PC-9 (cell line): Measurements from ENCODE around the gene APOL2. TPM values are rescaled to one million over a fixed set of nuclear protein-coding genes. Genes with fewer than 3 reads are reported as not detected.

Experiments used
- BruUV-seq: library from RNA; stranded (reverse); fragments of 400-500 nt; replicated peaks from 2 replicates; lab custom pipeline; 2021; lab: Mats Ljungman, UMichigan
- CTCF ChIA-PET: fragments of 300-600 bp; sonication (Branson Sonifier 250); formaldehyde crosslinking; loops from one replicate; lab custom pipeline; 2022; ENCODE audit warnings: antibody characterized with exemption; lab: Charles Lee
- POLR2A ChIA-PET: fragments of 300-600 bp; sonication (Branson Sonifier 250); formaldehyde crosslinking; loops from one replicate; lab custom pipeline; 2022; ENCODE audit warnings: antibody characterized with exemption; ENCODE audit not compliant: unreplicated experiment; lab: Charles Lee
- DNase-seq, 2 experiments: peaks; one replicate each; pipeline versions ENCODE4 v3.0.0 to v3.0.0-alpha.2; 2015 to 2022; ENCODE audit warnings: mixed read lengths in 1 of 2
- H2AFZ ChIP-seq: fragments of 200-600 bp; sonication (generic); 2 replicates; pipeline ENCODE4 v1.8.1; 2017; ENCODE audit warnings: antibody characterized with exemption
- H3F3A ChIP-seq: fragments of 200-600 bp; sonication (generic); 2 replicates; pipeline ENCODE4 v1.8.1; 2017; ENCODE audit warnings: antibody characterized with exemption, mild to moderate bottlenecking, low read depth; ENCODE audit not compliant: insufficient read depth
- H3K27ac ChIP-seq: fragments of 200-600 bp; sonication (generic); 2 replicates; pipeline ENCODE4 v1.6.1; 2016; ENCODE audit warnings: mixed run types
- H3K27me3 ChIP-seq: fragments of 200-600 bp; sonication (generic); 2 replicates; pipeline ENCODE4 v1.6.1; 2016; ENCODE audit warnings: low read depth, mixed run types; ENCODE audit not compliant: insufficient read depth
- H3K36me3 ChIP-seq: fragments of 200-600 bp; sonication (generic); 2 replicates; pipeline ENCODE4 v1.6.1; 2016; ENCODE audit warnings: low read depth, mixed run types
- H3K4me1 ChIP-seq: fragments of 200-600 bp; sonication (generic); replicated peaks from 2 replicates; pipeline ENCODE4 v1.6.1; 2016; ENCODE audit warnings: mixed run types; ENCODE audit not compliant: insufficient read depth
- H3K4me2 ChIP-seq: fragments of 200-600 bp; sonication (generic); 2 replicates; pipeline ENCODE4 v1.6.1; 2017; ENCODE audit warnings: mixed run types
- H3K4me3 ChIP-seq: fragments of 200-600 bp; sonication (generic); 2 replicates; pipeline ENCODE4 v1.6.1; 2016; ENCODE audit warnings: mixed run types
- H3K79me2 ChIP-seq: fragments of 200-600 bp; sonication (generic); 2 replicates; pipeline ENCODE4 v1.6.1; 2017; ENCODE audit warnings: low read depth, mixed run types
- H3K9me2 ChIP-seq: fragments of 200-600 bp; sonication (generic); 2 replicates; pipeline ENCODE4 v1.8.1; 2017; ENCODE audit warnings: mild to moderate bottlenecking; ENCODE audit not compliant: insufficient read depth
- H3K9me3 ChIP-seq: fragments of 200-600 bp; sonication (generic); 2 replicates; pipeline ENCODE4 v1.8.1; 2016; ENCODE audit warnings: low read depth; ENCODE audit not compliant: insufficient read depth
- H4K20me1 ChIP-seq: fragments of 200-600 bp; sonication (generic); 2 replicates; pipeline ENCODE4 v1.8.1; 2017; ENCODE audit not compliant: insufficient read depth
- EZH2 ChIP-seq: fragments of 200-600 bp; sonication (generic); IDR thresholded peaks from 2 replicates; pipeline ENCODE4 v1.8.0; 2017; ENCODE audit warnings: antibody characterized with exemption, low read depth
- intact Hi-C: fragments of 100-400 bp; cut with micrococcal nuclease; formaldehyde crosslinking; loops from one replicate; pipeline ENCODE4 v1.10.0; 2022; ENCODE audit not compliant: unreplicated experiment
- total RNA-seq: library from RNA; stranded (reverse); gene quantifications from 2 replicates; pipeline ENCODE4 v1.2.3, GENCODE V29; 2021
- TF ChIP-seq, protein P1 (sequence below): fragments of 200-600 bp; sonication (generic); conservative IDR thresholded peaks from 2 replicates; pipeline ENCODE4 v1.6.1; 2017; ENCODE audit warnings: mixed run types, antibody characterized with exemption, mild to moderate bottlenecking, moderate library complexity

APOL2 gene
- total RNA-seq, 1 experiment from 2014 or later = 27.4 TPM

DNA sequence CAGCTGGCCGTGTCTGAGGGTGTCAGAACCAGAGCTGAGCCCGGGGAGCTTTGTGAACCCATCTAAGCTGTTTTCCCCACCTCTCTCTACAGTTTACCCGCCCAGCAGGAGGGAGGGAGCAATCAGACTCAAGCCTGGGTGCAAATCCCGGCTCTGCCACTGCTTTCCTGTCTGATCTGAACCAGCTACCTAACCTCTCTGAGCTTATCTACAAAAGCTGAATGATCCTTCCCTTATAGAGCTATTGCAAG, 252 bp downstream of the APOL2 start:
- no peak for TF ChIP-seq EZH2
- TF ChIP-seq, protein P1, sequence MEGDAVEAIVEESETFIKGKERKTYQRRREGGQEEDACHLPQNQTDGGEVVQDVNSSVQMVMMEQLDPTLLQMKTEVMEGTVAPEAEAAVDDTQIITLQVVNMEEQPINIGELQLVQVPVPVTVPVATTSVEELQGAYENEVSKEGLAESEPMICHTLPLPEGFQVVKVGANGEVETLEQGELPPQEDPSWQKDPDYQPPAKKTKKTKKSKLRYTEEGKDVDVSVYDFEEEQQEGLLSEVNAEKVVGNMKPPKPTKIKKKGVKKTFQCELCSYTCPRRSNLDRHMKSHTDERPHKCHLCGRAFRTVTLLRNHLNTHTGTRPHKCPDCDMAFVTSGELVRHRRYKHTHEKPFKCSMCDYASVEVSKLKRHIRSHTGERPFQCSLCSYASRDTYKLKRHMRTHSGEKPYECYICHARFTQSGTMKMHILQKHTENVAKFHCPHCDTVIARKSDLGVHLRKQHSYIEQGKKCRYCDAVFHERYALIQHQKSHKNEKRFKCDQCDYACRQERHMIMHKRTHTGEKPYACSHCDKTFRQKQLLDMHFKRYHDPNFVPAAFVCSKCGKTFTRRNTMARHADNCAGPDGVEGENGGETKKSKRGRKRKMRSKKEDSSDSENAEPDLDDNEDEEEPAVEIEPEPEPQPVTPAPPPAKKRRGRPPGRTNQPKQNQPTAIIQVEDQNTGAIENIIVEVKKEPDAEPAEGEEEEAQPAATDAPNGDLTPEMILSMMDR = no peak
- H3K4me2 ChIP-seq = peak overlapping the region; percentile 89
- no peaks in the 10 kb centered on the region for H4K20me1 ChIP-seq
- DNase-seq = no peak
- H3K27me3 ChIP-seq = no peaks in the 10 kb centered on the region
- H3K79me2 ChIP-seq = peaks cover 24% of the 10 kb centered on the region
- H3K4me3 ChIP-seq = peak overlapping the region; percentile 70
- BruUV-seq = TSS peak; percentile 56
- intact Hi-C loops = loop anchor here (1.0 to 5.0 kb wide), 2 partner anchors 14 to 37 kb away; partner anchors contain the start of genes APOL1 and APOL4
- H3K9me2 ChIP-seq = no peaks in the 10 kb centered on the region
- H3F3A ChIP-seq = peaks cover 6% of the 10 kb centered on the region; the same call in 1 of the 2 replicates
- CTCF ChIA-PET = interaction anchor here (0.9 to 1.0 kb wide), 2 partner anchors 9 to 39 kb away, joined by 4 read pairs; no protein-coding TSS in a partner anchor
- H3K4me1 ChIP-seq = peaks cover 21% of the 10 kb centered on the region
- no peaks in the 10 kb centered on the region for H3K9me3 ChIP-seq
- peak overlapping the region; percentile 76 for H2AFZ ChIP-seq
- POLR2A ChIA-PET = interaction anchor here (0.5 to 0.8 kb wide), 4 partner anchors 14 to 252 kb away, joined by 3 to 7 read pairs (median 5); partner anchors contain the start of gene APOL1
- peak overlapping the region; percentile 48 for H3K27ac ChIP-seq
- no peaks in the 10 kb centered on the region for H3K36me3 ChIP-seq

DNA sequence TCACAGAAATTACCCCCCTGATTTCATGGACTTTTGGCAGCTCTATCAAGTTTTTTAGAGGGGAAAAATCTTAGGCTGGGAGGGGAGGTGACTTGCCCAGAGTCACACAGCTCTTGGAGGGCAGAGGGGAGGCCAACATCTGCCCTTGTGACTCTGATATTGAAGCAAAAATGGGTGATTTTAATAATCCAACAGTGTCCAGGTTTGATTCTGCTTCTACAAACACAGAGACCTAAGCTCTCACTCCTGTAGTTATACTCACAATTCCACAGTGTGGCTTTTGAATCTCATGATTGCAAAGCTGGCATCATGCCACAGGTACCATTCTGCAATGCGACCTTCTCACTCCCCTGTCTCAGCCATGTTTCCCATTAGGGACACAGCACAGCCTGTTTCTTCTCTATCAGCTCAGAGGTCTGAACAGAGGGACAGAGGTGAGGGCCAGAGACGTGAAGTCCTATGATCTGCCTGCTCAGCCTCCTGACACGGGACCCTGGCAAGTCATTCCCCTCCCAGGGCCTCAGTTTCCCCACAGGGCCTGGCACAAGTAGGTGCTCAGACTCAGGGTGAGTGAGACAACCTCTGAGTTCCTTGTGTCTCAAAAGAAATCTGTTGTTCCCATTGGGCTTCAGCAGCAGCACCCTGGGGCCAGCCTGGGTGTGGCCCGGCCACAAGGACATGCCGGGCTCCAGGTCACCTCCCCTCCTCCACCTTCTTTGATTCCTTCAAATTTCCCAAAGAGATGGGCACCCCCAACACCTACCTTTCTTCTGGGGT, 766 bp downstream of the APOL2 start:
- POLR2A ChIA-PET = interaction anchor here (0.5 to 0.6 kb wide), 3 partner anchors 87 to 253 kb away, joined by 3 to 6 read pairs (median 4); no protein-coding TSS in a partner anchor
- TF ChIP-seq, protein P1 = no peak
- TF ChIP-seq EZH2 = no peak
- H2AFZ ChIP-seq = peak overlapping the region; percentile 76
- intact Hi-C loops = loop anchor here (1.0 to 5.0 kb wide), 2 partner anchors 15 to 36 kb away; partner anchors contain the start of genes APOL1 and APOL4
- H3K9me3 ChIP-seq = no peaks in the 10 kb centered on the region
- H3K36me3 ChIP-seq = no peaks in the 10 kb centered on the region
- H4K20me1 ChIP-seq = no peaks in the 10 kb centered on the region
- peaks cover 6% of the 10 kb centered on the region; the same call in 1 of the 2 replicates for H3F3A ChIP-seq
- peak overlapping the region; percentile 70 for H3K4me3 ChIP-seq
- H3K9me2 ChIP-seq = no peaks in the 10 kb centered on the region
- H3K79me2 ChIP-seq = peaks cover 24% of the 10 kb centered on the region
- H3K4me2 ChIP-seq = peak overlapping the region; percentile 89
- CTCF ChIA-PET = interaction anchor here (0.7 to 1.0 kb wide), 3 partner anchors 10 to 39 kb away, joined by 3 to 4 read pairs (median 4); partner anchors contain the start of gene APOL1
- H3K27me3 ChIP-seq = no peaks in the 10 kb centered on the region
- DNase-seq = peak in 1 of 2 experiments; percentile 17
- H3K4me1 ChIP-seq = peaks cover 21% of the 10 kb centered on the region
- no TSS peak for BruUV-seq
- peak overlapping the region; percentile 48 for H3K27ac ChIP-seq

DNA sequence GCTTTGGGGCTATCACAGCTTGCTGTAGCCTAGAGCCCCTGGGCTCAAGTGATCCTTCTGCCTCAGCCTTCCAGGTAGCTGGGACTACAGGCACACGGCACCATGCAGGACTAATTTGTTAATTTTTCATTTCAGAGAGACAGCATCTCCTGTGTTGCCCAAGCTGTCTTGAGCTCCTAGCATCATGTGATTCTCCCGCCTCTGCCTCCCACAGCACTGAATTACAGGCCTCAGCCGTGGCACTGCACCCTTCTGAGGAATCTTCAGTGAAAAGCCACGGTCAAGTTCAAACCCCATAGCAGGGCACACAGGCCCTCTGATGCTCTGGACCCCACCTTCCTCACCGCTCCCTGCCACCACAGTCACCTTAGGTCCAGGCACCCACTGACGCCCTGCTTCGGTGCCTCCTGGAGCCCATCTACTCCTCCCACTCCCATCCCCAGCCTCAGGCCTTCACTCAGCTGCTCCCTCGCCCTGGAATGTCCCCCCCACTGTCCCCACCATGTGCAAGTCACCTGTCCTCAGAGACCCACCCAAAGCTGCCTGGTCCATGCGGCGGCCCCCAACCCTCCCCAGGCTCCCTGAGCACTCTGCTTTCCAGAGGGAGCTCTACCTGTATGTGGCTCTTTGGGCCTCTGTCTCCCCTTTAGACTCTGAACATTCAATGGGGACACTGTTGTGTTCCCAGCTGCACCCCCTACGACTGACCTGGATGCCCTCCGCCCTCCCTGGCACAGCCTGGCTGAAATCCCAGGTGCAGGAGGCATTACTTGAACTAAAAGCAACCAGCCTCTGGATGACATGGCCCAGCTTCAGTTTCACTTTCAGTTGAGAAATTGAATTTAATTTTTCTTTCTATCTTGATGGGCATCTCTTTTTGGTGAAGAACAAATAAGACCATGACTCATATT, 1.6 kb downstream of the APOL2 start:
- Histone ChIP-seq H3K79me2 (peaks cover 24% of the 10 kb centered on the region), H3K36me3 (no peaks in the 10 kb centered on the region), H3K27me3 (no peaks in the 10 kb centered on the region), H3K9me2 (no peaks in the 10 kb centered on the region), H3K4me2 (peak overlapping the region; percentile 89), H3K9me3 (no peaks in the 10 kb centered on the region), H3F3A (peaks cover 6% of the 10 kb centered on the region; the same call in 1 of the 2 replicates), H3K4me3 (peak overlapping the region; percentile 70; the same call in 1 of the 2 replicates), H2AFZ (no peak overlapping the region), H3K4me1 (peaks cover 21% of the 10 kb centered on the region), H3K27ac (peak overlapping the region; percentile 48; the same call in 1 of the 2 replicates), H4K20me1 (no peaks in the 10 kb centered on the region)
- no TSS peak for BruUV-seq
- intact Hi-C loops = loop anchor here (5.0 kb wide), 1 partner anchor 35 kb away; the partner anchor contains the start of gene APOL4
- no peak for TF ChIP-seq EZH2
- TF ChIP-seq, protein P1 = no peak
- POLR2A ChIA-PET = no interaction called here
- CTCF ChIA-PET = interaction anchor here (0.7 kb wide), 1 partner anchor 15 kb away, joined by 3 read pairs; the partner anchor contains the start of gene APOL1
- peak in 1 of 2 experiments; percentile 48 for DNase-seq
